GM19455 (cell line): ENCODE results near the gene ZDHHC20.

Source experiments
- ATAC-seq: cut with Tn5 transposase; IDR thresholded peaks from one replicate; pipeline ENCODE4 v1.9.1; 2021; ENCODE audit not compliant: unreplicated experiment

ZDHHC20 gene

GRCh38 chr13:21458813-21459701, at the start of gene ZDHHC20:
Gene ZDHHC20, minus strand, starts transcription at chr13:21459303. Its CDS starts 132 bp downstream, at chr13:21459171.
- ATAC-seq: peak; percentile 84

- ATAC-seq: no peak
Observed at GRCh38 chr13:21504379-21504778, 45.3 kb upstream of the ZDHHC20 start.

- ATAC-seq: no peak
Observed at GRCh38 chr13:21501686-21502085, 42.6 kb upstream of the ZDHHC20 start.

GRCh38 chr13:21486322-21486721, 27.2 kb upstream of the ZDHHC20 start:
- no peak for ATAC-seq

- ATAC-seq: no peak
Observed at GRCh38 chr13:21483748-21484147, 24.6 kb upstream of the ZDHHC20 start.

- no peak for ATAC-seq
Observed at GRCh38 chr13:21481359-21481758, 22.3 kb upstream of the ZDHHC20 start.

- no peak for ATAC-seq
Observed at GRCh38 chr13:21478881-21479808, 20.0 kb upstream of the ZDHHC20 start.

- ATAC-seq: peak; percentile 82
Observed at GRCh38 chr13:21476893-21477472, 17.9 kb upstream of the ZDHHC20 start.

GRCh38 chr13:21475115-21475514, 16.0 kb upstream of the ZDHHC20 start:
- no peak for ATAC-seq

- ATAC-seq: no peak
Observed at GRCh38 chr13:21470785-21471184, 11.7 kb upstream of the ZDHHC20 start.

GRCh38 chr13:21466527-21466926, 7.4 kb upstream of the ZDHHC20 start:
- no peak for ATAC-seq

GRCh38 chr13:21465710-21466160, 6.6 kb upstream of the ZDHHC20 start:
- no peak for ATAC-seq

- ATAC-seq: no peak
Observed at GRCh38 chr13:21463424-21463823, 4.3 kb upstream of the ZDHHC20 start.

- no peak for ATAC-seq
Observed at GRCh38 chr13:21461131-21461530, 2.0 kb upstream of the ZDHHC20 start.

GRCh38 chr13:21458451-21458812, 671 bp downstream of the ZDHHC20 start:
- peak; percentile 46 for ATAC-seq

- ATAC-seq: no peak
Observed at GRCh38 chr13:21453387-21454081, 5.6 kb downstream of the ZDHHC20 start.

GRCh38 chr13:21450936-21451335, 8.2 kb downstream of the ZDHHC20 start:
- no peak for ATAC-seq

- no peak for ATAC-seq
Observed at GRCh38 chr13:21446656-21447055, 12.4 kb downstream of the ZDHHC20 start.

- no peak for ATAC-seq
Observed at GRCh38 chr13:21445759-21446158, 13.3 kb downstream of the ZDHHC20 start.

- ATAC-seq: no peak
Observed at GRCh38 chr13:21443171-21443570, 15.9 kb downstream of the ZDHHC20 start.

GRCh38 chr13:21436582-21436981, 22.5 kb downstream of the ZDHHC20 start:
- peak; percentile 19 for ATAC-seq
